ENCODE results near the gene RCVRN.

GRCh38 chr17:9878786-9879525, 26.1 kb downstream of the RCVRN start:
- no peak for TF ChIP-seq CTCF (IDR thresholded peaks at IDR 0.05 in 2 of 3, conservative IDR thresholded peaks at IDR 0.05 in 1 of 3; ENCODE audit: insufficient read depth in 2 of 3, low read depth in 1 of 3, low read length in 3 of 3)
- no peak for TF ChIP-seq YY1 (IDR thresholded peaks at IDR 0.05; ENCODE audit: borderline replicate concordance in 1 of 3, control insufficient read depth in 1 of 3, extremely low read depth in 1 of 3, insufficient read depth in 3 of 3, insufficient read length in 1 of 3, insufficient replicate concordance in 2 of 3, low read depth in 1 of 3, low read length in 2 of 3)
- no peak for TF ChIP-seq HDAC6 (IDR thresholded peaks at IDR 0.05; ENCODE audit: low read depth, low read length)
- no peak for TF ChIP-seq ZNF263 (CRISPR knock-in tag; IDR thresholded peaks at IDR 0.05; ENCODE audit: borderline replicate concordance)
- no peak for TF ChIP-seq COPS2 (conservative IDR thresholded peaks at IDR 0.05)

Data from K562 (cell line).